Measurements from ENCODE around the gene GALNT1. TPM values are rescaled to one million over a fixed set of nuclear protein-coding genes. Genes with fewer than 3 reads are reported as not detected.

The GALNT1 gene
- total RNA-seq, 1 experiment from 2014 or later = 279 TPM

GRCh38 chr18:35580701-35581539 lies 620 bp upstream of the GALNT1 start:
- in situ Hi-C loops (cut with HindIII; ENCODE audit: low sequenced_read_pairs) = no loop called here
- peak; percentile 56 for DNase-seq (ENCODE audit: low spot score)

GRCh38 chr18:35581898-35582641 lies 530 bp downstream of the GALNT1 start:
- peak; percentile 25 for DNase-seq (ENCODE audit: low spot score)
- in situ Hi-C loops (cut with HindIII; ENCODE audit: low sequenced_read_pairs) = no loop called here

- in situ Hi-C loops (cut with HindIII; ENCODE audit: low sequenced_read_pairs) = no loop called here
- DNase-seq (ENCODE audit: low spot score) = peak; percentile 39
Observed at GRCh38 chr18:35582899-35583558, 1.5 kb downstream of the GALNT1 start.

- in situ Hi-C loops (cut with HindIII; ENCODE audit: low sequenced_read_pairs) = no loop called here
- no peak for DNase-seq (ENCODE audit: low spot score)
Observed at GRCh38 chr18:35584735-35585134, 3.2 kb downstream of the GALNT1 start.

GRCh38 chr18:35585608-35586007 lies 4.1 kb downstream of the GALNT1 start:
- in situ Hi-C loops (cut with HindIII; ENCODE audit: low sequenced_read_pairs) = no loop called here
- DNase-seq (ENCODE audit: low spot score) = no peak

- in situ Hi-C loops (cut with HindIII; ENCODE audit: low sequenced_read_pairs) = no loop called here
- no peak for DNase-seq (ENCODE audit: low spot score)
Observed at GRCh38 chr18:35588122-35588521, 6.6 kb downstream of the GALNT1 start.

- in situ Hi-C loops (cut with HindIII; ENCODE audit: low sequenced_read_pairs) = no loop called here
- DNase-seq (ENCODE audit: low spot score) = no peak
Observed at GRCh38 chr18:35588995-35589394, 7.5 kb downstream of the GALNT1 start.

- DNase-seq (ENCODE audit: low spot score) = no peak
- in situ Hi-C loops (cut with HindIII; ENCODE audit: low sequenced_read_pairs) = no loop called here
Observed at GRCh38 chr18:35589546-35589945, 8.0 kb downstream of the GALNT1 start.

- DNase-seq (ENCODE audit: low spot score) = no peak
- in situ Hi-C loops (cut with HindIII; ENCODE audit: low sequenced_read_pairs) = no loop called here
Observed at GRCh38 chr18:35590935-35591334, 9.4 kb downstream of the GALNT1 start.

GRCh38 chr18:35592298-35592697 lies 10.8 kb downstream of the GALNT1 start:
- DNase-seq (ENCODE audit: low spot score) = no peak
- in situ Hi-C loops (cut with HindIII; ENCODE audit: low sequenced_read_pairs) = no loop called here

GRCh38 chr18:35593859-35594258 lies 12.3 kb downstream of the GALNT1 start:
- in situ Hi-C loops (cut with HindIII; ENCODE audit: low sequenced_read_pairs) = no loop called here

GRCh38 chr18:35597758-35598157 lies 16.2 kb downstream of the GALNT1 start:
- in situ Hi-C loops (cut with HindIII; ENCODE audit: low sequenced_read_pairs) = no loop called here

More at GRCh38 chr18:35593859-35594258, 12.3 kb downstream of the GALNT1 start:
- DNase-seq (ENCODE audit: low spot score) = no peak

GRCh38 chr18:35602193-35602820 lies 20.8 kb downstream of the GALNT1 start:
- no peak for DNase-seq (ENCODE audit: low spot score)
- in situ Hi-C loops (cut with HindIII; ENCODE audit: low sequenced_read_pairs) = no loop called here

More at GRCh38 chr18:35597758-35598157, 16.2 kb downstream of the GALNT1 start:
- no peak for DNase-seq (ENCODE audit: low spot score)

- in situ Hi-C loops (cut with HindIII; ENCODE audit: low sequenced_read_pairs) = no loop called here
- DNase-seq (ENCODE audit: low spot score) = no peak
Observed at GRCh38 chr18:35603008-35603407, 21.5 kb downstream of the GALNT1 start.

GRCh38 chr18:35603528-35603927 lies 22.0 kb downstream of the GALNT1 start:
- no peak for DNase-seq (ENCODE audit: low spot score)
- in situ Hi-C loops (cut with HindIII; ENCODE audit: low sequenced_read_pairs) = no loop called here

GRCh38 chr18:35604369-35604768 lies 22.8 kb downstream of the GALNT1 start:
- in situ Hi-C loops (cut with HindIII; ENCODE audit: low sequenced_read_pairs) = no loop called here
- no peak for DNase-seq (ENCODE audit: low spot score)

GRCh38 chr18:35605686-35606417 lies 24.3 kb downstream of the GALNT1 start:
- in situ Hi-C loops (cut with HindIII; ENCODE audit: low sequenced_read_pairs) = no loop called here
- DNase-seq (ENCODE audit: low spot score) = no peak

- in situ Hi-C loops (cut with HindIII; ENCODE audit: low sequenced_read_pairs) = no loop called here
- no peak for DNase-seq (ENCODE audit: low spot score)
Observed at GRCh38 chr18:35609236-35609635, 27.7 kb downstream of the GALNT1 start.

GRCh38 chr18:35610089-35610488 lies 28.5 kb downstream of the GALNT1 start:
- DNase-seq (ENCODE audit: low spot score) = no peak
- in situ Hi-C loops (cut with HindIII; ENCODE audit: low sequenced_read_pairs) = no loop called here

All from G401 (cell line).